ENCODE measurements around the gene SNRPB2.

The SNRPB2 gene

DNA sequence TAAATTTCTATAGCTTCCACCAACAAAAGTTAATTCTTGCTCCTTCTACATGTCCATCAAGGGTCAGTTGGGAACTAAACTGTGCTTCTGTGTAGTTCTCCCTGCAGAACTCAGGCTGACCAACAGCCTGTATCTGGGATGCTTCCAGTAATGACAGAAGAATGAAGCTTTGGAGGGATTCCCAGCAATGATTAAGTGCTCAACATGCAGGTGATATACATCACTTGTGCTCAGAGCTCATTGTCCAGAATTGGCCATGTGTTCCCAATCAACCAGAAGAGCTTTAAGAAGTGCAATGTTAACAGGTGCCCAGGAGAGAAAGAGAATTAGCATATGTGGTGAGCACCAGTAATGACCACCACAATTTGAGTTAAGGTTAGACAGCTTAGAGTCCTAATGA, 37.4 kb upstream of the SNRPB2 start:
- Histone ChIP-seq H3K4me3 (ENCODE audit: low read depth, low read length) (no peak overlapping the region), H3K27me3 (ENCODE audit: insufficient read depth, low read depth, severe bottlenecking) (no peaks in the 10 kb centered on the region), H3K9me3 (ENCODE audit: severe bottlenecking) (no peaks in the 10 kb centered on the region), H3K36me3 (no peaks in the 10 kb centered on the region), H3K27ac (no peak overlapping the region)
- TF ChIP-seq, protein P1, sequence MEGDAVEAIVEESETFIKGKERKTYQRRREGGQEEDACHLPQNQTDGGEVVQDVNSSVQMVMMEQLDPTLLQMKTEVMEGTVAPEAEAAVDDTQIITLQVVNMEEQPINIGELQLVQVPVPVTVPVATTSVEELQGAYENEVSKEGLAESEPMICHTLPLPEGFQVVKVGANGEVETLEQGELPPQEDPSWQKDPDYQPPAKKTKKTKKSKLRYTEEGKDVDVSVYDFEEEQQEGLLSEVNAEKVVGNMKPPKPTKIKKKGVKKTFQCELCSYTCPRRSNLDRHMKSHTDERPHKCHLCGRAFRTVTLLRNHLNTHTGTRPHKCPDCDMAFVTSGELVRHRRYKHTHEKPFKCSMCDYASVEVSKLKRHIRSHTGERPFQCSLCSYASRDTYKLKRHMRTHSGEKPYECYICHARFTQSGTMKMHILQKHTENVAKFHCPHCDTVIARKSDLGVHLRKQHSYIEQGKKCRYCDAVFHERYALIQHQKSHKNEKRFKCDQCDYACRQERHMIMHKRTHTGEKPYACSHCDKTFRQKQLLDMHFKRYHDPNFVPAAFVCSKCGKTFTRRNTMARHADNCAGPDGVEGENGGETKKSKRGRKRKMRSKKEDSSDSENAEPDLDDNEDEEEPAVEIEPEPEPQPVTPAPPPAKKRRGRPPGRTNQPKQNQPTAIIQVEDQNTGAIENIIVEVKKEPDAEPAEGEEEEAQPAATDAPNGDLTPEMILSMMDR (IDR thresholded peaks at IDR 0.05; ENCODE audit: low read depth, low read length) = no peak
- no peak for DNase-seq

DNA sequence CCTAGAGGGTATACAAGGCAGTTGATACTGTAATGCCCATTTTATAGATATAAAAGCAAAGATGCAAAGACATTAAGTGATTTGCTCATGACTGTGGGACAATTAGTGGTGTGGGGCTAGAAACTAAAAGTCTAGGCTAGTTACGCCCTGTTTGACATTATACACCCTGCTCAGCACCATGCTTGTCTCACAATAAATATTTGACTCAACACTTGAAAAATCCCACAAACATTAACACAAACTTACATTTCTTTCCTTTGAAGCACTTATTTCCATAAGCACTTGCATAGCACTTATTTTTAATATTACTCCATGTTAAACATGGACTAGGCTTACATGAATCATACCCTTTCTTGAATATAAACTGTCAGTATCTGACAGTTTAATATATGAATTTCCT, 36.5 kb upstream of the SNRPB2 start:
- DNase-seq = no peak
- Histone ChIP-seq H3K27ac (no peak overlapping the region), H3K9me3 (ENCODE audit: severe bottlenecking) (no peaks in the 10 kb centered on the region), H3K27me3 (ENCODE audit: insufficient read depth, low read depth, severe bottlenecking) (no peaks in the 10 kb centered on the region), H3K4me3 (ENCODE audit: low read depth, low read length) (no peak overlapping the region), H3K36me3 (no peaks in the 10 kb centered on the region)
- TF ChIP-seq, protein P1 (IDR thresholded peaks at IDR 0.05; ENCODE audit: low read depth, low read length) = no peak

DNA sequence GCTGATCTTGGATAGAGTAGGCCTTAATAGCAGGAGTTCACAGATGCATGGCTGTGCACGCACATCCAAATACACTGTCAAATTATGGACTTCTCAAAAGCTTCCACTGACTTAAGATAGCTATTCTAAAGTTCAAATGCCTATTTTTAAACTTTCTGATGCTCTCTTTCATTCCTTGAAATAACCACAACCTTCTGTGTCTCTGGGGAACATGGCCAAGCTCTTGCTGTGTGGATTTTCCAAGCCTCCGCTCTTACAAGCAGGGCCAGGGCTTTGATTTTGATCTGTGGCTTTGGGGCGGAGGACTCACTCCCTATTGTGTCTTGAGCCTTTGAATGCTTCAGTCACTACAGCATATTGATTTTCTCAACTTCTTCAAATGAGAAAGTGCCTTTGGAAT, 35.7 kb upstream of the SNRPB2 start:
- DNase-seq = no peak
- TF ChIP-seq, protein P1 (IDR thresholded peaks at IDR 0.05; ENCODE audit: low read depth, low read length) = no peak
- H3K9me3 ChIP-seq (ENCODE audit: severe bottlenecking) = no peaks in the 10 kb centered on the region
- H3K36me3 ChIP-seq = no peaks in the 10 kb centered on the region
- H3K27me3 ChIP-seq (ENCODE audit: insufficient read depth, low read depth, severe bottlenecking) = no peaks in the 10 kb centered on the region
- H3K4me3 ChIP-seq (ENCODE audit: low read depth, low read length) = no peak overlapping the region
- H3K27ac ChIP-seq = no peak overlapping the region

DNA sequence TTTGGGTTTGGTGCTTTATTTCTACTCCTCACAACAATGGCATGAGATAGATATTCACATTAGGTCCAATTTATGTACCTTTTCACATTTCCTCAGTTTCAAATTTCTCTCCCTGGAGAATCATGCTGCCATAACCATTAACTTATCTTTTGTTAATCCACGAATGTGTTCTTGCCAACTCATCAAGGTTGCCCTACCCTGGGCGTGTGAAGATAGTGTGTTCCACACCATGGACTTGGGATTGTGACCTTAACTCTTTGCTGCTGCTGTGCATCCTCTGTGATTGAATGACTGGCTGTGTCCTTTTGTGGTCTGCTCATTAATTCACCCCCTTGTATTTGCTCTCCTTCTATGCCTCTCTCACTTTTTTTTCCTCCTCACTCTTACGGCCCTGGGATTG, 34.2 kb upstream of the SNRPB2 start:
- no peaks in the 10 kb centered on the region for H3K9me3 ChIP-seq (ENCODE audit: severe bottlenecking)
- no peaks in the 10 kb centered on the region for H3K27me3 ChIP-seq (ENCODE audit: insufficient read depth, low read depth, severe bottlenecking)
- H3K27ac ChIP-seq = no peak overlapping the region
- H3K4me3 ChIP-seq (ENCODE audit: low read depth, low read length) = no peak overlapping the region
- TF ChIP-seq, protein P1 (IDR thresholded peaks at IDR 0.05; ENCODE audit: low read depth, low read length) = no peak
- H3K36me3 ChIP-seq = no peaks in the 10 kb centered on the region
- DNase-seq = no peak

DNA sequence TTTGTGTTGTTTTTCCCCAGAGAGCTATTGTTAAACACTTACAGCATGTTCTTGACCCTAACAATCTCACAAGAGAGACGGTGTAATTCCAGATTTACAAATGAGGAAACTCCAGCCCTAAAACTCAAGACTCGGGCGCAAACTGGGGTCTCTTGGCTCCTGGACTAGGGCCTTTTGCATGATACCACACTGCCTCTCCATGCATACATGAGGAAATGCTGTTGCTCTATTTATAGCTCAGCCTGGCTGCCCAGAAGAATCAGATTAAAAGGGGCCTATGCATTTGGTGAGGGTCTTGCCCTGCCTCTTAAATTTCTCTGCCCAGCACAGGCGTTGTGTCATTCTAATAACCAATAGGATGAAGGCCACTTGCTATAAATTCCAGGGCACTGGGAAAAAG, 30.5 kb upstream of the SNRPB2 start:
- no peak overlapping the region for H3K4me3 ChIP-seq (ENCODE audit: low read depth, low read length)
- H3K27ac ChIP-seq = no peak overlapping the region
- TF ChIP-seq, protein P1 (IDR thresholded peaks at IDR 0.05; ENCODE audit: low read depth, low read length) = peak; percentile 66
- no peaks in the 10 kb centered on the region for H3K36me3 ChIP-seq
- peak; percentile 40 for DNase-seq
- H3K9me3 ChIP-seq (ENCODE audit: severe bottlenecking) = no peaks in the 10 kb centered on the region
- no peaks in the 10 kb centered on the region for H3K27me3 ChIP-seq (ENCODE audit: insufficient read depth, low read depth, severe bottlenecking)

DNA sequence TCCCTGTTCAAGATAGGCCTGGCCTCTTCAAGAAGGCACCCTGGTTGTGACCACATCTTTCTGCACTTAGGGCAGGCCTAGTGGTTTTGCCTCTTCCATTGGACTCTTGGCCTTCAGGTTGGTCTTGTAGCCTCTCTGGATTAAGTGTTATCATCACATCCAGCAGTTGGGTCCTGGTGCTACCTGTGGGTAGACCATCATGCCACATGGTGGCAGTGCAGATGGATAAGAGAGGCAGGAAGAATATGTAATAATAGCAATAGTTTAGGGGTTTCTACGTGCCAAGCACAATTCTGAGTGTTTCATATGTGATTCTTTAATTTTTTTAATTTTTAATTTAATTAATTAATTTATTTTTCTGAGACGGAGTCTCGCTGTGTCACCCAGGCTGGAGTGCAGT, 28.5 kb upstream of the SNRPB2 start:
- Histone ChIP-seq H3K9me3 (ENCODE audit: severe bottlenecking) (peaks cover 6% of the 10 kb centered on the region), H3K4me3 (ENCODE audit: low read depth, low read length) (no peak overlapping the region), H3K27me3 (ENCODE audit: insufficient read depth, low read depth, severe bottlenecking) (no peaks in the 10 kb centered on the region), H3K36me3 (no peaks in the 10 kb centered on the region), H3K27ac (no peak overlapping the region)
- TF ChIP-seq, protein P1 (IDR thresholded peaks at IDR 0.05; ENCODE audit: low read depth, low read length) = peak; percentile 48; the same call in 1 of the 2 replicates
- peak; percentile 48 for DNase-seq
